Skeletal muscle satellite cell (primary cell): ENCODE measurements around the gene ARSG.
A peak's percentile ranks its signal among the peaks of the same experiment; 100 is the strongest.
"Not testable (repeated sequence)": the region's sequence is repeated elsewhere in the genome, so short reads cannot be mapped to it uniquely, and the experiment has no call there.

Source experiments
- H3K27me3 ChIP-seq: 2 replicates; pipeline ENCODE4 v1.7.0; 2013; ENCODE audit warnings: low read length; ENCODE audit not compliant: control insufficient read depth, insufficient read depth
- H3K36me3 ChIP-seq: 2 replicates; pipeline ENCODE4 v1.7.0; 2013; ENCODE audit warnings: mild to moderate bottlenecking, control low read depth, low read length; ENCODE audit not compliant: insufficient read depth
- H3K4me1 ChIP-seq: 2 replicates; pipeline ENCODE4 v1.7.0; 2013; ENCODE audit warnings: low read length; ENCODE audit not compliant: control insufficient read depth, insufficient read depth
- H3K4me2 ChIP-seq: 2 replicates; pipeline ENCODE4 v1.7.0; 2013; ENCODE audit warnings: mild to moderate bottlenecking, low read length
- H3K4me3 ChIP-seq: 2 replicates; pipeline ENCODE4 v1.7.0; 2013; ENCODE audit warnings: low read length
- H3K9ac ChIP-seq: 2 replicates; pipeline ENCODE4 v1.7.0; 2013; ENCODE audit warnings: mild to moderate bottlenecking, low read depth, low read length, moderate library complexity
- H3K9me3 ChIP-seq: replicated peaks from 2 replicates; pipeline ENCODE4 v1.7.0; 2013; ENCODE audit warnings: mild to moderate bottlenecking, control low read depth, low read length

The ARSG gene

GRCh38 chr17:68257934-68258333, 33.4 kb upstream of the ARSG start:
- H3K9ac ChIP-seq: no peak overlapping the region
- H3K9me3 ChIP-seq: no peaks in the 10 kb centered on the region
- no peak overlapping the region for H3K4me2 ChIP-seq
- peaks cover 4% of the 10 kb centered on the region for H3K4me1 ChIP-seq
- no peaks in the 10 kb centered on the region for H3K27me3 ChIP-seq
- no peaks in the 10 kb centered on the region for H3K36me3 ChIP-seq
- no peak overlapping the region for H3K4me3 ChIP-seq

DNA sequence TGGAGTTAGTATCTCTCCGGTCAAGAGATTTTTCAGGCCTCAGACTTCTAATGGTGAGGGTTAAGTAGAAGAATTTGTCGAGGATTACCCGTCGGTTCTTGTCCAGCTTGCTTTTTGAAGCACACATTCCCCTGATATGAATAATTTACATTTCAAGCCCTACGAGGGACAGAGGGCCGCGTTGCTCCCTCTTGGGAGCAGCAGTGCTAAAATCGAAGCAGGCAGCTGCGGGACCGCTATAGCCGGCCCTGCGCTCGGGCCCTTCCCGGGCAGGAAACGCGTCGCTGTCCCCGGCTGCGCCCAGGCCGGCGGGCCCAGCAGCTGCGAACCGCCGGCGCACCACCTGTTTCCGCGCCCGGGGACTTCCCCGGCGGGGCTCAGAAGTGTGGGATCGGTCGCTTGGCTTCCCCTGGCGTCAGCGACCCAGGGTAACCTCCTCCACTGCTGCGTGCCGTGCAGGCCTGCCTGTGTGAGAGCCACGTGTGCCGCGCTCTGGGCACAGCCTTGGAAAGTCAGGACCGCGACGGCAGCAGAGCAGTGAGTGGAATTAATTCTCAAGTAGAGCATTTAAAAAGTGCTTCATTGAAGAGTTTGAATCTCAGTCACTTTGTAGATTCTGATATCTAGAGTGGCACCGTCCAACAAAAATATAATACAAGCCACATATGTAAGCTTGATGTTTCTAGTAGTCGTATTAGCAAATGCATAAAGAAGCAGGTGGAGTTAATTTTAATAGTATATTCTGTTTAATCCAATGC, 32.2 kb upstream of the ARSG start:
- H3K9me3 ChIP-seq, H3K36me3 ChIP-seq, H3K4me1 ChIP-seq, H3K27me3 ChIP-seq: not testable (repeated sequence)
- H3K4me3 ChIP-seq: peak overlapping the region; percentile 30
- peak overlapping the region; percentile 71 for H3K4me2 ChIP-seq
- H3K9ac ChIP-seq: peak overlapping the region; percentile 71

- peak overlapping the region; percentile 71 for H3K4me2 ChIP-seq
- not testable (repeated sequence) for H3K27me3 ChIP-seq, H3K4me1 ChIP-seq, H3K36me3 ChIP-seq, H3K9me3 ChIP-seq
- peak overlapping the region; percentile 30 for H3K4me3 ChIP-seq
- H3K9ac ChIP-seq: peak overlapping the region; percentile 71
Measured at GRCh38 chr17:68259648-68259951, 31.7 kb upstream of the ARSG start.

GRCh38 chr17:68260051-68260762, 31.1 kb upstream of the ARSG start:
- no peak overlapping the region for H3K9ac ChIP-seq
- H3K27me3 ChIP-seq: no peaks in the 10 kb centered on the region
- H3K4me1 ChIP-seq: peaks cover 8% of the 10 kb centered on the region

DNA sequence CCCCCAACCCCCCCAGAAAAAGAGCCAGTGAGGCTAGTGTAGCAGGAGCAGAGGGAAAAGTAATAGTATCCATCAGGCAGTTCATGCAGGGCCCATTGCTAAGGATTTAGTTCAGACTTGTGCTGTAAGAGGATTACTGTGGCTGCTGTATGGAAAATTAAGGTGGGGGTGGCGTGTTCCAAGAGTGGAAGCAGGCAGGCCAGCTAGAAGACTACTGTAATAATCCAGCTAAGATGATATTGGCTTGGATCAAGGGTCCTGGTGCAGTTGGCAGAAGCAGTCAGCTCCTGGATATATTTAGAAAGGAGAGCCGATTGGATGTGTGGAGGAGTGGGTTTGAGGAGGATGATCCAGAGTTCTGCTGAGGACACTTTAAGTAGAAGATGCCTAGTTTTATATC, 28.8 kb upstream of the ARSG start:
- not testable (repeated sequence) for H3K36me3 ChIP-seq, H3K4me2 ChIP-seq, H3K4me1 ChIP-seq, H3K9me3 ChIP-seq, H3K27me3 ChIP-seq, H3K9ac ChIP-seq, H3K4me3 ChIP-seq

More at GRCh38 chr17:68260051-68260762, 31.1 kb upstream of the ARSG start:
- Histone ChIP-seq H3K4me3 (no peak overlapping the region), H3K4me2 (no peak overlapping the region), H3K9me3 (no peaks in the 10 kb centered on the region), H3K36me3 (no peaks in the 10 kb centered on the region)

DNA sequence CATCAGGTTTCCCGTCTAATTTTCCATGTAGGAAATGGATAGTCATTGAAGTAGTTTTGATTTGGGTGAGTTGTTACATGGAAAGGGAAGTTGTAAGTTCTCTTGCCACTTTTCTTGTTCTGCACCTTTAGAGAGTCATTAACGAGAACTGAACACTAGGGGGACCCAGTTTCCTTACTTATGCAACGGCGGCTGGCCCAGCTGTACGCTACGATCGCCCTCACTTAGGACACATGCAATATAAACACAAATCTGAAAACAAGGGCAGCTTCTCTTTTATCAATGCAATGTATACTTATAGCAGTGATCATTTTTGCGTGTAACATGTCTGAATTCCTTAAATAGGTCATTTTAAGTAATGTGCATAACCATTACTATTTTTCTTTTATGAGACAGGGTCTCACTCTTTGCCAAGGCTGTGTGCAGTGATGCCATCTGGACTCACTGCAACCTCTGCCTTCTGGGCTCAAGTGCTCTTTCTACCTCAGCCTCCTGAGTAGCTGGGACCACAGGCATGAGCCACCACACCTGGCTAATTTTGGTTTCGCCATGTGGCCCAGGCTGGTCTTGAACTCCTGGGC, 28.1 kb upstream of the ARSG start:
- H3K36me3 ChIP-seq, H3K9ac ChIP-seq, H3K4me3 ChIP-seq, H3K4me1 ChIP-seq, H3K9me3 ChIP-seq, H3K27me3 ChIP-seq: not testable (repeated sequence)
- H3K4me2 ChIP-seq: peak overlapping the region; percentile 21

DNA sequence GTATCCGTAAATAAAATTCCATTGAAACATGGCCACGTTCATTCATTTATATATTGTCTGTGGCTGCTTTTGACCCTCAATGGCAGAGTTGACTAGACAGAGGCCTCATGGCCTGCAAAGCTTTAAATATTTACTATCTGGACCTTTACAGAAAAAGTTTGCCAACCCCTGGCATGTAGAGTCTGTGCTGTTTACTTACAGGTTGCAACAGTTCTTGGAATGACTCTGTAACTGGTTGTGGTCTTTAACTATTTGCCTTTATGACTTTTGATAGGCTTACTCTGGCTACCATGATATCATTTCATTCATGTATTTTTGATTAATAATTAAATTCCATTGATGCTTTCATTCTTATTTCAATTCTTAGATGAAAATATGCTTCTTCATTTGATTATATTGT, 25.5 kb upstream of the ARSG start:
- not testable (repeated sequence) for H3K9me3 ChIP-seq, H3K4me2 ChIP-seq, H3K36me3 ChIP-seq, H3K4me1 ChIP-seq, H3K9ac ChIP-seq, H3K4me3 ChIP-seq, H3K27me3 ChIP-seq

DNA sequence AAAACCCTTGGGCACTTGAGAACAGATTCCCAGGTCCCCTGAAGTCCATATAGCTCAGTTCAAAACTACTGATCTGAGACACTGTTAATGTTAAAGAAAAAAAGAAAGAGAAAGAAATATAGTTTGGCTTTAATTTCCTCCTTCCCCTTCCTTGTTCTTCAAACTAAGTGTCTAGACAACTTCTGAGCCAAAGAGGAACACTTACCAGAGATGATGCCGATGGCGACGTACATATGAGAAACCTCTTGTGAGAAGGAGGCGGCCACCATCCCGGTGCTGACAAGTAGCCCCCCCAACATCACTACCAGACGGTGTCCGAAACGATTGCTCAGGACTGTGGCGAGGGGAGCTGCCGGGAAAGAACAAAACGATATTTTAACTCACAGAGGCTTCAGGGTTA, 17.6 kb upstream of the ARSG start:
- H3K36me3 ChIP-seq: no peaks in the 10 kb centered on the region
- H3K9me3 ChIP-seq: no peaks in the 10 kb centered on the region
- no peaks in the 10 kb centered on the region for H3K27me3 ChIP-seq
- H3K4me3 ChIP-seq: no peak overlapping the region
- H3K9ac ChIP-seq: no peak overlapping the region
- H3K4me2 ChIP-seq: no peak overlapping the region
- H3K4me1 ChIP-seq: no peaks in the 10 kb centered on the region

- H3K36me3 ChIP-seq, H3K4me1 ChIP-seq, H3K9me3 ChIP-seq, H3K9ac ChIP-seq, H3K27me3 ChIP-seq, H3K4me3 ChIP-seq, H3K4me2 ChIP-seq: not testable (repeated sequence)
Measured at GRCh38 chr17:68276339-68276738, 15.0 kb upstream of the ARSG start.

GRCh38 chr17:68277807-68278206, 13.5 kb upstream of the ARSG start:
- no peaks in the 10 kb centered on the region for H3K4me1 ChIP-seq
- H3K4me3 ChIP-seq: no peak overlapping the region
- H3K9ac ChIP-seq: no peak overlapping the region
- no peaks in the 10 kb centered on the region for H3K36me3 ChIP-seq
- no peaks in the 10 kb centered on the region for H3K9me3 ChIP-seq
- no peak overlapping the region for H3K4me2 ChIP-seq
- H3K27me3 ChIP-seq: no peaks in the 10 kb centered on the region

DNA sequence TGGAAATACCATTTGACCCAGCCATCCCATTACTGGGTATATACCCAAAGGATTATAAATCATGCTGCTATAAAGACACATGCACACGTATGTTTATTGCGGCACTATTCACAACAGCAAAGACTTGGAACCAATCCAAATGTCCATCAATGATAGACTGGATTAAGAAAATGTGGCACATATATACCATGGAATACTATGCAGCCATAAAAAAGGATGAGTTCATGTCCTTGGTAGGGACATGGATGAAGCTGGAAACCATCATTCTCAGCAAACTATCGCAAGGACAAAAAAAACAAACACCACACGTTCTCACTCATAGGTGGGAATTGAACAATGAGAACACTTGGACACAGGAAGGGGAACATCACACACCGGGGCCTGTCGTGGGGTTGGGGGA, 9.3 kb upstream of the ARSG start:
- not testable (repeated sequence) for H3K27me3 ChIP-seq, H3K9me3 ChIP-seq, H3K4me3 ChIP-seq, H3K4me1 ChIP-seq, H3K4me2 ChIP-seq, H3K9ac ChIP-seq, H3K36me3 ChIP-seq

GRCh38 chr17:68288375-68288774, 2.9 kb upstream of the ARSG start:
- no peak overlapping the region for H3K9ac ChIP-seq
- no peak overlapping the region for H3K4me3 ChIP-seq
- H3K4me2 ChIP-seq: no peak overlapping the region
- peaks cover 29% of the 10 kb centered on the region for H3K27me3 ChIP-seq
- no peaks in the 10 kb centered on the region for H3K9me3 ChIP-seq
- no peaks in the 10 kb centered on the region for H3K36me3 ChIP-seq
- H3K4me1 ChIP-seq: peaks cover 20% of the 10 kb centered on the region
